Caki2 (cell line): Measurements from ENCODE around the gene BUB1. TPM values are rescaled to one million over a fixed set of nuclear protein-coding genes. Genes with fewer than 3 reads are reported as not detected.
"Not testable (repeated sequence)": the region's sequence is repeated elsewhere in the genome, so short reads cannot be mapped to it uniquely, and the experiment has no call there.

ENCODE experiments used
- DNase-seq: peaks from one replicate; pipeline ENCODE4 v3.0.0-alpha.2; 2015; ENCODE audit warnings: low read depth
- in situ Hi-C: cut with HindIII; loops from 2 replicates; pipeline ENCODE4 v1.10.0; 2016; ENCODE audit warnings: low sequenced_read_pairs, low pct_unique_long_range_greater_than_20kb, mixed read lengths
- total RNA-seq: library from RNA; depleted of rRNA; stranded (reverse); fragments of >200 nt; shearing (Covaris generic); gene quantifications from 2 replicates; pipeline ENCODE4 v1.2.3, GENCODE V29; 2014; ENCODE audit warnings: low replicate concordance; rRNA removed

Gene BUB1
- total RNA-seq, 1 experiment from 2014 or later = 93.2 TPM

DNA sequence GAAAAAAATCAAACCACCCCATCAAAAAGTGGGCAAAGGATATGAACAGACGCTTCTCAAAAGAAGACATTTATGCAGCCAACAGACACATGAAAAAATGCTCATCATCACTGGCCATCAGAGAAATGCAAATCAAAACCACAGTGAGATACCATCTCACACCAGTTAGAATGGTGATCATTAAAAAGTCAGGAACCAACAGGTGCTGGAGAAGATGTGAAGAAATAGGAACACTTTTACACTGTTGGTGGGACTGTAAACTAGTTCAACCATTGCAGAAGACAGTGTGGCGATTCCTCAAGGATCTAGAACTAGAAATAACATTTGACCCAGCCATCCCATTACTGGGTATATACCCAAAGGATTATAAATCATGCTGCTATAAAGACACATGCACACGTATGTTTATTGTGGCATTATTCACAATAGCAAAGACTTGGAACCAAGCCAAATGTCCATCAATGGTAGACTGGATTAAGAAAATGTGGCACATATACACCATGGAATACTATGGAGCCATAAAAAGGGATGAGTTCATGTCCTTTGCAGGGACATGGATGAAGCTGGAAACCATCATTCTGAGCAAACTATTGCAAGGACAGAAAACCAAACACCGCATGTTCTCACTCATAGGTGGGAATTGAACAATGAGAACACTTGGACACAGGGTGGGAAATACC is 41.8 kb downstream of the BUB1 start:
- in situ Hi-C loops, DNase-seq: not testable (repeated sequence)

DNA sequence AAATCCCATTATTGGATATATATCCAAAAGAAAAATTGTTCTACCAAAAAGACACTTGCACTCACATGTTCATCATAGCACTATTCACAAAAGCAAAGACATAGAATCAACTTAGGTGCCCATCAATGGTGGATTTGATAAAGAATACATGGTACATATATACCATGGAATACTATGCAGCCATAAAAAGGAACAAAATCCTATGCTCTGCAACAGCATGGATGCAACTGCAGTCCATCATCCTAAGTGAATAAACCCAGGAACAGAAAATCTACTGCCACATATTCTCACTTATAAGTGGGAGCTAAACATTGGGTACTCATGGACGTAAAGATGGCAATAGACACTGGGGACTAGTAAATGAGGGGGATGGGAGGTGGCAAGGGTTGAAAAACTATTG is 50.5 kb downstream of the BUB1 start:
- DNase-seq, in situ Hi-C loops: not testable (repeated sequence)

DNA sequence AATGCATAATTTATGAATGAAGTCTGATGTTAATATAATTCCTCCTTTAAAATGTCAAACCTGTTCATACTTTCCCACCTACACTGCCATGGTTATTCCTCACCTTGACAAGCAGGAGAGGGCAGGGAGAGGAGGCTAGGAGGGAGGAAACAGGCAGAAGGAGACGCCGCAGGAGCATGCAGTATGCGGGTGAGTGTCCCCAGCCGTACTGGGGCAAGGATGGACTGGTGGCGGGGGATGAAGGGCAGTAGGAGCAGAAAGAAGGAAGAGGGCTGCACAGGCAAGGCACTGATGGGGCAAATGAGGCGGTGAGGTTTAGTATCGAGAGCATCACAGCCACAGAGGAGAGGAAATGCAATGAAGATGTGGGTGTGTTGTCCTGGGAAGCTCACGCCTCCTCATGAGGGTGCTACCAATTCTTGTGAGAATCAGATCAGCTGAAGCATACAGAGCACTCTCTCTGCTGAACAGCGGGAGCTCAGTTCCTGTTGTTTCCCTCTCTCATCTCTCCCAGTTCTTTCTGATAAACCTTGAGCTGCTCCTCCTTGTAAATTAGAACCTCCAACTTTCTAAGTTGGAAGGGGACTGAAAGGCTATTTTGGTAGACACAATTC is 58.4 kb downstream of the BUB1 start:
- DNase-seq, in situ Hi-C loops: not testable (repeated sequence)

DNA sequence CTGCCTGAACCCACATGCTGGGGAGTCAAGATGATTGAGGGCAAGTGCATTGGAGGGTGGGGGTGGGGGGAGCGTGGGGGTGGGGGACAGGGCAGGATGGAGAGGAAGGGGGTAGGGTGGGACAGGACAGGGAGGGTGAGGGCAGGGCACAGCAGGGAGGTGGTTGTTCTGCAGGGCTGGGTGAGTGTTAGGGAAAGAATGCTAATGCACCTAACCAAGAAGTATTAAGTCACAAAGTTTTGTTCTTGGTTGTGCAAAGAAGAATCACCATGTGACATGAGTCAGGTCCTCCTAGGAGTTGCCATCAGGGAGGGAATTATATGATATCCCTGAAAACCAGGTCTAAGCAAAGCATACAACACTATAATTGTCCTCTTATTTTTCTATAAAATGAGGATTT is 63.9 kb downstream of the BUB1 start:
- in situ Hi-C loops, DNase-seq: not testable (repeated sequence)

DNA sequence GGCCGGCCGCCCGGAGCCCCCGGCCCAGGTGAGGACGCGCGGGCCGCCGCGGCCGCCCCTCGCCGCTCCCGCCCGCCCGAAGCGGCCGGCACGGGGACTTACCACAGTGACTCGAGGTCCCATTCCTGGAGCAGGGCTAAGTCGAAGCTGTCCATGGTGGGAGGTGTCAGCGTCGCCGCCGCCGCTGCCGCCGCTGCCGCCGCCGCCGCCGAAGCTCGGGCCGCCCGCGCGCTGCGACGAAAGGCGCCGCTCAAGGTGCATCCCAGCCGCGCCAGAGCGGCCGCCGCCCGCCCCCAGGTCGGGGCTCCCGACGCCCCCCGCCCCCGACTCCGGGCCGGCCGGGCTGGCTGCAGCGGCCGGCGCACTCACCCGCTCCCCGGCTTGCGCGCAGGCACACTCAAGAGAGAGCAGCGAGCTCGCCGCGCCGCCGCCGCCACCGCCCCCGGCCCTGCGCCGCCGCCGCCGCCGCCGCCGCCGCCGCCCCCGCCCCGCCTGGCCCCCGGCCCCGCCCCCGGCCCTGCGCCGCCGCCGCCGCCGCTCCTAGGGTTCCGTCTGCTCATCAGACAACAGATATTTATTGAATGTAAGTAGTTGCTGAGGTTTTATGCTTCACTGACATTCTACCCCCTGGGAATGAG is 67.1 kb downstream of the BUB1 start:
- DNase-seq, in situ Hi-C loops: not testable (repeated sequence)

DNA sequence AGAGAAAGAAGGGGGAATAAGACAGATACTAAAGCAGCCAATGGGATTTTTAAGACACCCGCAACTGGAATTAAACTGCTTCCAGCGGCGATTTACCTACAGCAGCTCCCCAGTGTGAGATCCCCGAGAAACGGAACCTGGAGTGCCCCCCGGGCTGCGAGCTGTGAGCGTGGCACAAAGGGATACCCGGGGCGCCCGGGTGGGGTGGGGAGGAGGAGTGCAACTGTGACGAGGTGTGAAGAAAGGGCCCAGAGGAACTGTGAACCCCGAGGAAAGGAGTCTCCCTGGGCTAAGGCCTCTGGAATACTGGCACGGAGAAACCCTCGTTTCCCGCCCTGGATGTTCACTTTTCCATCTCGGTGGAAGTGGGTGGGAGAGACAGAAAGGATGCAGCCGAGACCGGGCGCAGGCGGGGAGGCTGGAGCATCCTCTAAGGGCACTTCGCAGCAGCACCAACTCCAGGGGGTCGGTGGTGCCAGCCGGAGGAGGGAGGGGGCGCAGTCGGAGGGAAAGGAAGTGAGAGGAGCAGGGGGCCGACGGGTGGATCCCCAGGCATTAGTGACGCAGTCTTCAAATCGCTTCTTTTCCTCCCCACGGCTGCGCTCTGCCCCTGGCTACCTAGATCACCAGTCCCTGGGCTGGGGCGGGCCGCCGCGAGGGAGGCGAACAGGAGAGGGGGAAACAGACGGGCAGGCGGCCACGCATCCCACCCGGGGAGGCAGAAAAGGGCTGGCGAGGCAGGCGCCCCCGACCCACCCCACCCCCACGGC is 67.8 kb downstream of the BUB1 start:
- not testable (repeated sequence) for DNase-seq

DNA sequence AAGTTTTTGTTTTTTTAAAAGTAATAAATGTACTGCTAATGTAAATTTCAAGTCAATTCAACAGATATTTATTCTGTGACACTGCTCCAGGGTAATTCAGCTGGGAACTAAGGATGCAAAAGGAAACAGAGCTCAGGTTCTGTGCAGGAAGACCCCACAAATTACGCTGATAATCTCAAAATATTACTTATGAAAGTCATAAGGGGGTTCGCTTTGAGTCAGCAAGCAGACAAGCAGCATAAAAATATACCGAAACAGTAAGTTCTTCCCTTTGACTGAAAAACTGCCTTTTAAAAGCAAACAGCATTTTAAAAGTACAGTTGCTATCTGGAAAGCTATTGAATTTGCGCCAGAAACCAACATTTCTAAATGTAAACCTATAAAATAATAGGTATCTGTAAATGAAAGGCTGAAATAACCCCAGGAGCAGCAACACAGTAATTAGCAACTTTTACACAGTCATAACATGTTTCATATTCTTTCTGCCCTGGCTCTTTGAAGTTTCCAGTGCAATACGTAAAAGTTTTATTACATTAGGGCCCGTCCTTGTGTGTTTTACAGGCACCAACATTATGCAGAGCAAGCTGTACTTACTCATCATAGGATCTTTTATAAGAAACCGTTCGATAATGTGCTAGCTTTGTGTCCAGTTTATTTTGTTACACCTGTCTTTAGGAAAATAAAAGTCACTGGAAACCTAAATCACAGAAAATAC is 68.9 kb downstream of the BUB1 start:
- DNase-seq, in situ Hi-C loops: not testable (repeated sequence)

More for the DNA sequence above, 67.8 kb downstream of the BUB1 start:
- in situ Hi-C loops = not testable (repeated sequence)

DNA sequence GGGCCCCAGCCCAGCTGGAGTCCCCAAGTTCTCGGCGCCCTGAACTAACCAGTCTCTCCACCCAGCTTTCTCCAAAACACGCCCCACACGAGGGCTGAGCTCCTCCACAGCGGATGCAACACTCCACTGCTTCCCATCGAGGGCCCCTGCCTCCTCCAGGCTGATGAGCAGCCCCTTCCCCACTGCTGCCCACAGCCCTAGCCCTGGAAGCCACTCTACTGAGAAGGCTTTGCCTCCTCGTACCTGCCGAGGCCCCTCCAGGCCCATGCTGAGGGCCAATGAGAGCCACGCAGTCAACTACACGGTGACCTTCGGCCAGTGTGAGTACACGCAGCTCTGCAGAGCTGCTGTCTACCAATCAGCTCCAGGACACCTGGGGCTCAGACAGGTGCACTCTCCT is 72.8 kb downstream of the BUB1 start:
- DNase-seq, in situ Hi-C loops: not testable (repeated sequence)

DNA sequence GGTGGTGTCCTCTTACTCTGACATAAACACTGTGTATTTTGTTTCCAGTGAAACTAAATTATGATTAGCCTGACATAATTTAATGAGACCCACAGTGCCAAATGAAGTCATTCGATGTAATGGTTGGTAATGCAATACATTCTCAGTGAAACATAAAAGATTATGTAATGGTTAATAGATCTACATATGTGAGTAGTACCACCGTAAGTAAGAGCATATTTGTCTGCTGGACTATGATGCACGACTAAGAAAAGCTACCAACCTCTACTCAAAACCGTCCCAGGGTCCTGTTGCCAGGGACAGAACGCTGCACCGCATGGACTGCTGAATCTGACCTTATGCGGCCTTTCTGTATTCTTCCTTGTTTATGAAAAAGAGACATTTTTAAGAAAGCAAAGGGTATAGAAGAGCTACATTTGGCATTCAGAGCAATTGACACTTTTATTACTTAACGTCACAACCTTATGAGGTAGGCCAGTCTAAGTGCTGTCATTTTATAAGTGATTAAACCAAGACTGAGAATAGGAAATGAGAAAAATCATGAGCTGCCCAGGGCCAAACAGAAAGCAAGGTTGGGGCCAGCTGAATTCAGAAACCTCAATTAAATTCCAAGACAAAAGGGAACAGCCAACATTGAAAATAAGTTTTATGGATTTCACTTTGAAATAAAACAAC is 73.8 kb downstream of the BUB1 start:
- DNase-seq, in situ Hi-C loops: not testable (repeated sequence)

DNA sequence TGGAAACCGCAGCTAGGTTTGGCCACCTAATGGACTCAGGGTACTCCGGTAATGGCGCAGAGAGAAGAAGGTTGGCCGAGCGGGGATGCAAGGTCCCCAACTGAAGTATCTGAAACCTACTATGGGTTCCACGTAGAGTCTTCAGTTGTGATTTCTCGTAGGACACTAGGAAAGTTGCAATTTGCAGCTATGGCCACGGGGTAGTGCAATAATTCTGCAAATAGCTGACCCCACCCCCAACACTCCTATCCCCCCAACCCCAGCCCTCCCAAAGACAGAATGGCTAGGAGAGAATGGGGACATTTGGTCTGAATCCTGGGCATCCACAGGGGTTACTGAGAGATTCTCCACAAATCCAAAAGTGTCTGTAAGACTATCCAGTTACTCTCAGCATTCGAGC is 75.7 kb downstream of the BUB1 start:
- in situ Hi-C loops, DNase-seq: not testable (repeated sequence)

DNA sequence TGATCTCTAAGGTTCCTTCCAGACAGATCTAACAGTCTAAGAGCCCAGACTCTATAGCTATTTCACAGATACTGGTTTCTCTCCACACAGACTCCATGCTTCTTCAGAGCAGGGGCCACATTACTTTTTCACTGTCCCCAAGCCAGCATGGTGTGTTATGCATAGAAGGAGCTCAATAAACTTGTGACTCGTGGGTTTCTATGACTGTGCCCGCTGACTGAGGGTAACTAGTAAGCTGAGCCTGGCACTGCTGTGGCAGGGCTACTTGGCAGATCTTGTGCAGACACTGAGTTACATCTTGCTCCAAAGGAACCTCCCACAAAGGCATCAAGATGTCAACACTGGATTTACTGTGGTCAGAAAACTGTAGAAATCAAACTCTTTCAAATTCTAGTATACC is 85.9 kb downstream of the BUB1 start:
- in situ Hi-C loops, DNase-seq: not testable (repeated sequence)

DNA sequence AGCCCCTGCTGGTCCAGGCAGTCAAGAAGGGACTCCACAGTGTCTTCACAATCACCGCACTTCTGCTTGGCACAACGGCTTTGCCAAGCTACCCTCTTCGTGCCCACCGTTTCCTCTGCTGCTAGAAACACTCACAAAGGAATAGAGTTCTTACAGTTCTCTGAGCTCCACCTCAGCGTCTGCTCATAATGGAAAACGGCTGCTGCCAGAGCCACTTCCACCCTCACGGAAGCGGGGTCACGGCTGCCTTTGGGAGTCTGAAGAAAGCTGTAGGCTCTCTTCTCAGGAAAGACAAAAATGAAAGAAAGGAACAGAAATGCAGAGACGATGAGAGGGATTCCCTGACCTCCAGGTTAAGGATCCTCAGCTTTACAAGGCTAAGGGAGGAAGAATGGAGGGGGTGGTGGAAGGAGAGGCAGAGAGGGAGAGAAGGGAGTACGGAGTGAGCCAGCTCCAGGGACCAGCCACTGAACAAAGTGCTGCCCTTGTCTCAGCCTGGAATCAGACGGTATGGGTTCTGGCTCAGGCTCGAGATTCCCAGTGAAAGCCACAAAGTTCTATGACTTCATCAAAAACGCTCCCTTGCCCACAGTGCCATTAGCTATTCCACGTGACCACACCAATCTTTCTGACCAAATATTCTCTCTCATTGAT is 88.1 kb downstream of the BUB1 start:
- DNase-seq, in situ Hi-C loops: not testable (repeated sequence)

DNA sequence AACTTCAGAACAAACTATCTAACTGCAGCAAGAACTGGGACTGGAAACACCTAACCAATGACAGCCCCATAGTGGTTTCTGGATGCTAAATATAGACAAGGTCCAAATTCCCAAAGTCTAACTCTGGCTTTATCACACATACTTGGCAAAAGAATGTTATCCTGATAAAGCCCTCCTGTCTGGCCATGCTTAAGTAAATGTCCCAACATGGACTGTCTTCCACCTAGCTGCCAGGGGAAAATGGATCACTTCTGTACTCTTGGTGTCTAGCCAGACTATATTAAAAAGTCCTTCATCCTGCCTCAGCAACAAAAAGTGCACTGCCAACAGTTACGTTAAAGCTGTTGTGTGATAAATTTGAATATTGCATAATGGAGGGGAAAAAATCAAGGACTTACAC is 89.3 kb downstream of the BUB1 start:
- DNase-seq, in situ Hi-C loops: not testable (repeated sequence)

Other genes starting within 250 kb of the BUB1 start
- gene LIMS4, start 205.2 kb downstream of the BUB1 start, total RNA-seq = not detected in 2 replicates
- gene RGPD6, start 100.8 kb downstream of the BUB1 start, total RNA-seq = 12.0 and 22.5 TPM in 2 replicates
- gene ACOXL, start 54.5 kb upstream of the BUB1 start, total RNA-seq = 0.06 TPM in 1 of 2 replicates, not detected in the other